GM23338 (cell line): ENCODE measurements around the gene LURAP1L. TPM values are rescaled to one million over a fixed set of nuclear protein-coding genes. Genes with fewer than 3 reads are reported as not detected.

ENCODE experiments used
- ATAC-seq: fragments of 200-7000 bp; cut with Tn5 transposase; 3 replicates; pipeline ENCODE4 v1.9.1; 2020
- DNase-seq: peaks from one replicate; pipeline ENCODE4 v3.0.0-alpha.2; 2015; ENCODE audit warnings: low spot score
- H2AFZ ChIP-seq: fragments of 200-600 bp; sonication (generic); 2 replicates; pipeline ENCODE4 v1.8.0; 2016; ENCODE audit warnings: antibody characterized with exemption, mild to moderate bottlenecking, moderate library complexity
- H3F3A ChIP-seq: fragments of 200-600 bp; sonication (generic); replicated peaks from 2 replicates; pipeline ENCODE4 v1.8.0; 2017; ENCODE audit warnings: antibody characterized with exemption, mixed run types, low read depth
- H3K27ac ChIP-seq: fragments of 200-600 bp; sonication (generic); 2 replicates; pipeline ENCODE4 v1.6.1; 2016; ENCODE audit warnings: low read depth
- H3K27me3 ChIP-seq: fragments of 200-600 bp; sonication (generic); 2 replicates; pipeline ENCODE4 v1.8.0; 2016; ENCODE audit warnings: mild to moderate bottlenecking, mixed run types, moderate library complexity; ENCODE audit not compliant: insufficient read depth
- H3K36me3 ChIP-seq: fragments of 200-600 bp; sonication (generic); 2 replicates; pipeline ENCODE4 v1.8.0; 2016; ENCODE audit warnings: mild to moderate bottlenecking; ENCODE audit not compliant: insufficient read depth
- H3K4me1 ChIP-seq: fragments of 200-600 bp; sonication (generic); 2 replicates; pipeline ENCODE4 v1.8.0; 2016; ENCODE audit warnings: mild to moderate bottlenecking, moderate library complexity; ENCODE audit not compliant: insufficient read depth
- H3K4me2 ChIP-seq: fragments of 200-600 bp; sonication (generic); 2 replicates; pipeline ENCODE4 v1.7.1; 2017; ENCODE audit warnings: mixed run types
- H3K4me3 ChIP-seq: fragments of 200-600 bp; sonication (generic); 2 replicates; pipeline ENCODE4 v1.6.1; 2016; ENCODE audit warnings: mixed run types
- H3K79me2 ChIP-seq: fragments of 200-600 bp; sonication (generic); replicated peaks from 2 replicates; pipeline ENCODE4 v1.8.0; 2017; ENCODE audit warnings: mild to moderate bottlenecking; ENCODE audit not compliant: insufficient read depth
- H3K9me2 ChIP-seq: fragments of 200-600 bp; sonication (generic); 2 replicates; pipeline ENCODE4 v1.8.0; 2017; ENCODE audit not compliant: insufficient read depth
- H4K20me1 ChIP-seq: fragments of 200-600 bp; sonication (generic); replicated peaks from 2 replicates; pipeline ENCODE4 v1.8.0; 2017; ENCODE audit warnings: mild to moderate bottlenecking; ENCODE audit not compliant: insufficient read depth
- H3K27ac Mint-ChIP-seq: 2 replicates; pipeline ENCODE4 v1.8.0; 2020; ENCODE audit warnings: inconsistent platforms, mild to moderate bottlenecking, moderate library complexity, mixed read lengths
- H3K27me3 Mint-ChIP-seq: 3 replicates; pipeline ENCODE4 v1.8.0; 2022; ENCODE audit warnings: low read depth, mild to moderate bottlenecking, moderate library complexity, mixed read lengths, inconsistent platforms; ENCODE audit not compliant: insufficient read depth, poor library complexity
- H3K36me3 Mint-ChIP-seq: 3 replicates; pipeline ENCODE4 v1.8.0; 2021; ENCODE audit warnings: low read depth, mild to moderate bottlenecking, inconsistent platforms, moderate library complexity, mixed read lengths
- H3K4me1 Mint-ChIP-seq: 3 replicates; pipeline ENCODE4 v1.8.0; 2020; ENCODE audit warnings: mild to moderate bottlenecking, inconsistent platforms, mixed read lengths
- H3K4me3 Mint-ChIP-seq: 3 replicates; pipeline ENCODE4 v1.8.0; 2021; ENCODE audit warnings: moderate library complexity, mild to moderate bottlenecking, inconsistent platforms, mixed read lengths
- H3K9me3 Mint-ChIP-seq: 3 replicates; pipeline ENCODE4 v1.8.0; 2020; ENCODE audit warnings: moderate library complexity, mild to moderate bottlenecking, inconsistent platforms, mixed read lengths
- CREB1 ChIP-seq: fragments of 250-450 bp; sonication (Bioruptor Pico); IDR thresholded peaks from 2 replicates; pipeline ENCODE4 v1.5.0; 2020; ENCODE audit warnings: low read depth, mild to moderate bottlenecking, moderate library complexity
- ETS1 ChIP-seq: IDR thresholded peaks from 2 replicates; pipeline ENCODE4 v1.6.1; 2016; ENCODE audit warnings: antibody characterized with exemption
- EZH2 ChIP-seq: fragments of 200-600 bp; sonication (generic); IDR thresholded peaks from one replicate; pipeline ENCODE4 v1.8.0; 2017; ENCODE audit warnings: antibody characterized with exemption, mild to moderate bottlenecking, low read depth; ENCODE audit not compliant: unreplicated experiment
- EZH2phosphoT487 ChIP-seq: fragments of 200-600 bp; sonication (generic); IDR thresholded peaks from one replicate; pipeline ENCODE4 v1.8.1; 2018; ENCODE audit warnings: antibody characterized with exemption; ENCODE audit not compliant: unreplicated experiment
- JUNB ChIP-seq: IDR thresholded peaks from one replicate; pipeline ENCODE4 v1.6.1; 2016; ENCODE audit warnings: antibody characterized with exemption; ENCODE audit not compliant: unreplicated experiment
- NANOG ChIP-seq: IDR thresholded peaks from 2 replicates; pipeline ENCODE4 v1.6.1; 2016; ENCODE audit warnings: antibody characterized with exemption, borderline replicate concordance
- POLR2AphosphoS5 ChIP-seq: IDR thresholded peaks from 2 replicates; pipeline ENCODE4 v1.6.1; 2016; ENCODE audit warnings: antibody characterized with exemption, low read depth
- REST ChIP-seq: IDR thresholded peaks from one replicate; pipeline ENCODE4 v1.6.1; 2018; ENCODE audit warnings: antibody characterized with exemption; ENCODE audit not compliant: unreplicated experiment
- STAT1 ChIP-seq: IDR thresholded peaks from one replicate; pipeline ENCODE4 v1.6.1; 2016; ENCODE audit warnings: antibody characterized with exemption; ENCODE audit not compliant: unreplicated experiment
- ZNF114 ChIP-seq: fragments of 250-450 bp; sonication (Bioruptor Pico); IDR thresholded peaks from 2 replicates; pipeline ENCODE4 v1.5.0; 2020; ENCODE audit warnings: mild to moderate bottlenecking, moderate library complexity
- polyA plus RNA-seq: library from polyadenylated mRNA; unstranded; fragments of >200 nt; fragmentation: Nextera tagmentation; extraction: Ambion mirVana; gene quantifications from 2 replicates; pipeline ENCODE4 v1.2.1, GENCODE V29; 2016
- total RNA-seq: library from RNA; depleted of rRNA; stranded (reverse); fragments of >200 nt; shearing (Covaris generic); gene quantifications from 2 replicates; pipeline ENCODE4 v1.2.3, GENCODE V29; 2014
- TF ChIP-seq, protein P1 (sequence below), 2 experiments: fragments of 200-600 bp in 1 of 2; sonication (generic) in 1 of 2; conservative IDR thresholded peaks; 2 replicates each; pipeline versions ENCODE4 v1.5.1 to v1.6.1; 2016 to 2017; ENCODE audit warnings: antibody characterized with exemption in 2 of 2, low read depth in 2 of 2, mild to moderate bottlenecking in 2 of 2, moderate library complexity in 1 of 2
- TF ChIP-seq, protein P2 (sequence below): fragments of 250-450 bp; sonication (Bioruptor Pico); IDR thresholded peaks from 2 replicates; pipeline ENCODE4 v1.5.0; 2020; ENCODE audit warnings: mild to moderate bottlenecking, moderate library complexity

The LURAP1L gene
- total and polyA plus RNA-seq, 2 experiments from 2014 or later: 1.2 to 1.6 TPM

DNA sequence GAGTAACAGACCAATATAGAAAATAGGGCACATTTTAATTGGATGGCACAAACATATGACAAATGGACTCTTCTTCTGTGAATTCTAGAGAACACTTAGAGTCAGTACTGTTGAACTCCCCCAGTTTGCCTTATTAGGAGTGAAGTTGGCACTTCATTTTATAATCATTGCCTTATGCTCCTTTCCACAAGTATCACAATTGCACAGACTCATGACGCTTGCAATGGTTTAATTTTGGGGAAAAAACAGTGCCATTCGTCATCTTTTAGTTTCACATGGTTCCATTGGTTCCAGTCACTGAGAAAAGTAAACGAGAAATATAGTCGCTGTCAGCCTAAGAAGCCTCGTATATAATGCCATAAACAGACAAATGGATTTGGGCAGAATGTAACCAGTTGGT, 71.2 kb downstream of the LURAP1L start:
- H3K9me2 ChIP-seq: no peaks in the 10 kb centered on the region
- ATAC-seq (no peak), DNase-seq (no peak)
- H3K27me3 ChIP-seq: no peaks in the 10 kb centered on the region
- H3K36me3 Mint-ChIP-seq: no peaks in the 10 kb centered on the region
- H3K4me1 ChIP-seq: no peaks in the 10 kb centered on the region
- H3K4me1 Mint-ChIP-seq: no peaks in the 10 kb centered on the region
- H3K4me3 ChIP-seq: no peak overlapping the region
- no peaks in the 10 kb centered on the region for H3F3A ChIP-seq
- no peaks in the 10 kb centered on the region for H3K9me3 Mint-ChIP-seq
- no peaks in the 10 kb centered on the region for H4K20me1 ChIP-seq
- no peak overlapping the region for H3K4me2 ChIP-seq
- no peak overlapping the region for H3K4me3 Mint-ChIP-seq
- H3K27me3 Mint-ChIP-seq: no peaks in the 10 kb centered on the region
- no peak overlapping the region for H3K27ac Mint-ChIP-seq
- H3K79me2 ChIP-seq: no peaks in the 10 kb centered on the region
- no peak overlapping the region for H2AFZ ChIP-seq
- H3K36me3 ChIP-seq: no peaks in the 10 kb centered on the region
- H3K27ac ChIP-seq: no peak overlapping the region
- TF ChIP-seq ZNF114 (CRISPR knock-in tag): no peak
- TF ChIP-seq, protein P1, sequence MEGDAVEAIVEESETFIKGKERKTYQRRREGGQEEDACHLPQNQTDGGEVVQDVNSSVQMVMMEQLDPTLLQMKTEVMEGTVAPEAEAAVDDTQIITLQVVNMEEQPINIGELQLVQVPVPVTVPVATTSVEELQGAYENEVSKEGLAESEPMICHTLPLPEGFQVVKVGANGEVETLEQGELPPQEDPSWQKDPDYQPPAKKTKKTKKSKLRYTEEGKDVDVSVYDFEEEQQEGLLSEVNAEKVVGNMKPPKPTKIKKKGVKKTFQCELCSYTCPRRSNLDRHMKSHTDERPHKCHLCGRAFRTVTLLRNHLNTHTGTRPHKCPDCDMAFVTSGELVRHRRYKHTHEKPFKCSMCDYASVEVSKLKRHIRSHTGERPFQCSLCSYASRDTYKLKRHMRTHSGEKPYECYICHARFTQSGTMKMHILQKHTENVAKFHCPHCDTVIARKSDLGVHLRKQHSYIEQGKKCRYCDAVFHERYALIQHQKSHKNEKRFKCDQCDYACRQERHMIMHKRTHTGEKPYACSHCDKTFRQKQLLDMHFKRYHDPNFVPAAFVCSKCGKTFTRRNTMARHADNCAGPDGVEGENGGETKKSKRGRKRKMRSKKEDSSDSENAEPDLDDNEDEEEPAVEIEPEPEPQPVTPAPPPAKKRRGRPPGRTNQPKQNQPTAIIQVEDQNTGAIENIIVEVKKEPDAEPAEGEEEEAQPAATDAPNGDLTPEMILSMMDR (conservative IDR thresholded peaks at IDR 0.05; ENCODE audit: low read depth in 2 of 2): no peak
- TF ChIP-seq EZH2: no peak
- no peak for TF ChIP-seq JUNB
- TF ChIP-seq EZH2phosphoT487: no peak
- no peak for TF ChIP-seq POLR2AphosphoS5
- no peak for TF ChIP-seq CREB1 (CRISPR knock-in tag)
- TF ChIP-seq REST: no peak
- TF ChIP-seq, protein P2, sequence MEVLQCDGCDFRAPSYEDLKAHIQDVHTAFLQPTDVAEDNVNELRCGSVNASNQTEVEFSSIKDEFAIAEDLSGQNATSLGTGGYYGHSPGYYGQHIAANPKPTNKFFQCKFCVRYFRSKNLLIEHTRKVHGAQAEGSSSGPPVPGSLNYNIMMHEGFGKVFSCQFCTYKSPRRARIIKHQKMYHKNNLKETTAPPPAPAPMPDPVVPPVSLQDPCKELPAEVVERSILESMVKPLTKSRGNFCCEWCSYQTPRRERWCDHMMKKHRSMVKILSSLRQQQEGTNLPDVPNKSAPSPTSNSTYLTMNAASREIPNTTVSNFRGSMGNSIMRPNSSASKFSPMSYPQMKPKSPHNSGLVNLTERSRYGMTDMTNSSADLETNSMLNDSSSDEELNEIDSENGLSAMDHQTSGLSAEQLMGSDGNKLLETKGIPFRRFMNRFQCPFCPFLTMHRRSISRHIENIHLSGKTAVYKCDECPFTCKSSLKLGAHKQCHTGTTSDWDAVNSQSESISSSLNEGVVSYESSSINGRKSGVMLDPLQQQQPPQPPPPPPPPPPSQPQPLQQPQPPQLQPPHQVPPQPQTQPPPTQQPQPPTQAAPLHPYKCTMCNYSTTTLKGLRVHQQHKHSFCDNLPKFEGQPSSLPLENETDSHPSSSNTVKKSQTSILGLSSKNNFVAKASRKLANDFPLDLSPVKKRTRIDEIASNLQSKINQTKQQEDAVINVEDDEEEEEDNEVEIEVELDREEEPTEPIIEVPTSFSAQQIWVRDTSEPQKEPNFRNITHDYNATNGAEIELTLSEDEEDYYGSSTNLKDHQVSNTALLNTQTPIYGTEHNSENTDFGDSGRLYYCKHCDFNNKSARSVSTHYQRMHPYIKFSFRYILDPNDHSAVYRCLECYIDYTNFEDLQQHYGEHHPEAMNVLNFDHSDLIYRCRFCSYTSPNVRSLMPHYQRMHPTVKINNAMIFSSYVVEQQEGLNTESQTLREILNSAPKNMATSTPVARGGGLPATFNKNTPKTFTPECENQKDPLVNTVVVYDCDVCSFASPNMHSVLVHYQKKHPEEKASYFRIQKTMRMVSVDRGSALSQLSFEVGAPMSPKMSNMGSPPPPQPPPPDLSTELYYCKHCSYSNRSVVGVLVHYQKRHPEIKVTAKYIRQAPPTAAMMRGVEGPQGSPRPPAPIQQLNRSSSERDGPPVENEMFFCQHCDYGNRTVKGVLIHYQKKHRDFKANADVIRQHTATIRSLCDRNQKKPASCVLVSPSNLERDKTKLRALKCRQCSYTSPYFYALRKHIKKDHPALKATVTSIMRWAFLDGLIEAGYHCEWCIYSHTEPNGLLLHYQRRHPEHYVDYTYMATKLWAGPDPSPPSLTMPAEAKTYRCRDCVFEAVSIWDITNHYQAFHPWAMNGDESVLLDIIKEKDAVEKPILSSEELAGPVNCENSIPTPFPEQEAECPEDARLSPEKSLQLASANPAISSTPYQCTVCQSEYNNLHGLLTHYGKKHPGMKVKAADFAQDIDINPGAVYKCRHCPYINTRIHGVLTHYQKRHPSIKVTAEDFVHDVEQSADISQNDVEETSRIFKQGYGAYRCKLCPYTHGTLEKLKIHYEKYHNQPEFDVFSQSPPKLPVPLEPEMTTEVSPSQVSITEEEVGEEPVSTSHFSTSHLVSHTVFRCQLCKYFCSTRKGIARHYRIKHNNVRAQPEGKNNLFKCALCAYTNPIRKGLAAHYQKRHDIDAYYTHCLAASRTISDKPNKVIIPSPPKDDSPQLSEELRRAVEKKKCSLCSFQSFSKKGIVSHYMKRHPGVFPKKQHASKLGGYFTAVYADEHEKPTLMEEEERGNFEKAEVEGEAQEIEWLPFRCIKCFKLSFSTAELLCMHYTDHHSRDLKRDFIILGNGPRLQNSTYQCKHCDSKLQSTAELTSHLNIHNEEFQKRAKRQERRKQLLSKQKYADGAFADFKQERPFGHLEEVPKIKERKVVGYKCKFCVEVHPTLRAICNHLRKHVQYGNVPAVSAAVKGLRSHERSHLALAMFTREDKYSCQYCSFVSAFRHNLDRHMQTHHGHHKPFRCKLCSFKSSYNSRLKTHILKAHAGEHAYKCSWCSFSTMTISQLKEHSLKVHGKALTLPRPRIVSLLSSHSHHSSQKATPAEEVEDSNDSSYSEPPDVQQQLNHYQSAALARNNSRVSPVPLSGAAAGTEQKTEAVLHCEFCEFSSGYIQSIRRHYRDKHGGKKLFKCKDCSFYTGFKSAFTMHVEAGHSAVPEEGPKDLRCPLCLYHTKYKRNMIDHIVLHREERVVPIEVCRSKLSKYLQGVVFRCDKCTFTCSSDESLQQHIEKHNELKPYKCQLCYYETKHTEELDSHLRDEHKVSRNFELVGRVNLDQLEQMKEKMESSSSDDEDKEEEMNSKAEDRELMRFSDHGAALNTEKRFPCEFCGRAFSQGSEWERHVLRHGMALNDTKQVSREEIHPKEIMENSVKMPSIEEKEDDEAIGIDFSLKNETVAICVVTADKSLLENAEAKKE (CRISPR knock-in tag): no peak
- TF ChIP-seq NANOG: no peak
- no peak for TF ChIP-seq STAT1
- no peak for TF ChIP-seq ETS1
